GM06990 (cell line): Measurements from ENCODE around the gene ABCB9.

Experiments
- DNase-seq: peaks from one replicate; pipeline ENCODE4 v3.0.0-alpha.2; 2011; ENCODE audit not compliant: insufficient read length; ENCODE audit errors: extremely low read depth
- H3K27me3 ChIP-seq: replicated peaks from 2 replicates; pipeline ENCODE4 v1.6.0; 2011; ENCODE audit warnings: low read length; ENCODE audit not compliant: control insufficient read depth, insufficient read depth
- H3K36me3 ChIP-seq: 2 replicates; pipeline ENCODE4 v1.5.1; 2011; ENCODE audit warnings: low read length; ENCODE audit not compliant: control insufficient read depth, insufficient read depth
- H3K4me3 ChIP-seq: replicated peaks from 2 replicates; pipeline ENCODE4 v1.5.1; 2011; ENCODE audit warnings: low read depth, mild to moderate bottlenecking, control low read depth, low read length
- TF ChIP-seq, protein P1 (sequence below): IDR thresholded peaks from 2 replicates; pipeline ENCODE4 v1.5.1; 2011; ENCODE audit warnings: low read length, control low read depth, mild to moderate bottlenecking, inconsistent platforms; ENCODE audit not compliant: insufficient read depth, poor library complexity, severe bottlenecking

Gene ABCB9

DNA sequence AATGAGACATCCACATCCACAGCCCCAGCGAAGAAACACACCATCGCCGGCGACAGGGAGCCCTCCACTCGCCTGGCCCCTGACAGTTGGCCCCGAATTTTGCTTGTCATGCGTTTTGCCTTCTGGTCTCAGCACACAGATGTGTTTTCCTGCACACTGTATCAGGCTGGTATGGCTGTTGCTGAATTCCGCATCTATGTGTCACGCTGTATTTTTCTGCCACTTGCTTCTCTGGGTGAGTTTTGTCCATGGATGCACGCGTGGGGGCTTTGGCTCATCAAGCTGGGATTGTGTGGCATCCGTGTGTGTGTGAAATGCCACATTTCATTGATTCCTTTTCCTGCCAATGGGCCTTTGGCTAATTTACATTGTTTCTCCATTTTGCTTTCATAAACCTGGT lies 40.7 kb upstream of the ABCB9 start:
- no peak for DNase-seq
- no peaks in the 10 kb centered on the region; the same call in 1 of the 2 replicates for H3K36me3 ChIP-seq
- no peak overlapping the region for H3K4me3 ChIP-seq
- TF ChIP-seq, protein P1, sequence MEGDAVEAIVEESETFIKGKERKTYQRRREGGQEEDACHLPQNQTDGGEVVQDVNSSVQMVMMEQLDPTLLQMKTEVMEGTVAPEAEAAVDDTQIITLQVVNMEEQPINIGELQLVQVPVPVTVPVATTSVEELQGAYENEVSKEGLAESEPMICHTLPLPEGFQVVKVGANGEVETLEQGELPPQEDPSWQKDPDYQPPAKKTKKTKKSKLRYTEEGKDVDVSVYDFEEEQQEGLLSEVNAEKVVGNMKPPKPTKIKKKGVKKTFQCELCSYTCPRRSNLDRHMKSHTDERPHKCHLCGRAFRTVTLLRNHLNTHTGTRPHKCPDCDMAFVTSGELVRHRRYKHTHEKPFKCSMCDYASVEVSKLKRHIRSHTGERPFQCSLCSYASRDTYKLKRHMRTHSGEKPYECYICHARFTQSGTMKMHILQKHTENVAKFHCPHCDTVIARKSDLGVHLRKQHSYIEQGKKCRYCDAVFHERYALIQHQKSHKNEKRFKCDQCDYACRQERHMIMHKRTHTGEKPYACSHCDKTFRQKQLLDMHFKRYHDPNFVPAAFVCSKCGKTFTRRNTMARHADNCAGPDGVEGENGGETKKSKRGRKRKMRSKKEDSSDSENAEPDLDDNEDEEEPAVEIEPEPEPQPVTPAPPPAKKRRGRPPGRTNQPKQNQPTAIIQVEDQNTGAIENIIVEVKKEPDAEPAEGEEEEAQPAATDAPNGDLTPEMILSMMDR, result no peak
- no peaks in the 10 kb centered on the region for H3K27me3 ChIP-seq

DNA sequence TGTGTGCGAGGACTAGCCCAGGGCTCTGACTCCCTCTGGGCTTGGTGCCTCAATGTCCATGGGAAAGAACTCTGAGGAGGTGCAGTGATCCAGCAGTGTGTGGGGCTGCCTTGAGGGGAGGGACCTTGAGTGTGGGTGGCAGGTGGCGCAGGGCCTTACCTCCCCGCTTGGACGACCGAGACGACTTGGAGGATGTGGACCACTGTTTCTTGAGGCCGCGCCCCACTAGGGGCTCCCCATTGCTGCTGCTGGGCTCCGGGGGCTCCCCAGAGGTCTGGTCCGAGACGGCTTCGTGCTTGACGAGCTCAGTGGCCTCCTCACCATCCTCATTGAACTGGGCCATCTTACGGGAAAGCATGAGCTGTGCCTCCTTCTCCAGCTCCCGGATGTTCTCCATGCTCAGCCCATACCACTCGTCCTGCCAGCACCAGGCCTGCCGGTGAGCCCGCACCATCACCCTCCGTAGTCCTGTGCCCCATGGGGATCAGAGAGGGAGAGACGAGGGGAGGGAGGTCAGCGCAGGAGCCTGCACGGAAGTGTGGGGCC lies 38.9 kb upstream of the ABCB9 start:
- TF ChIP-seq, protein P1, result no peak
- no peaks in the 10 kb centered on the region for H3K27me3 ChIP-seq
- DNase-seq, result no peak
- no peak overlapping the region for H3K4me3 ChIP-seq
- no peaks in the 10 kb centered on the region; the same call in 1 of the 2 replicates for H3K36me3 ChIP-seq

DNA sequence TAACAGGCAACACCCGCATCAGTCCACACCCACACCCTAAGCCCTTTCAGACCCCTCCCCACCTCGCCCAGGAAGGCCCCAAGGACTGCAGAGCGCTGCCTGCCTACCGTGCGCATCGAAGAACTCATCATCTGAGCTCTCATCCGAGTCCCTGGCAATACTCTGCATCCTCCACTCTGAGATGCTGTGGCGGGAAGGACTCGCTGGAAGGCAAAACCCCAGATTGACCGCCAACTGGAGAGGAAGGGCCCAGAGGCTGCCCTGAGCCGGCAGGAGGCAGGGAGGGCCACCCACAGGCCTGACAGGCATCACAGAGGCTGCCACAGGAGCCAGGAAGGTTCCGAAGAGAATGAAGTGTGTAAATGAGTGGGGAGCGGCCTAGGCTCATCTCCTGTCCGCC lies 38.0 kb upstream of the ABCB9 start:
- H3K36me3 ChIP-seq, result no peaks in the 10 kb centered on the region; the same call in 1 of the 2 replicates
- TF ChIP-seq, protein P1, result no peak

GRCh38 chr12:123003257-123003656 lies 37.0 kb upstream of the ABCB9 start:
- DNase-seq, result no peak
- H3K4me3 ChIP-seq, result no peak overlapping the region
- H3K27me3 ChIP-seq, result no peaks in the 10 kb centered on the region; the same call in 1 of the 2 replicates
- TF ChIP-seq, protein P1, result no peak
- H3K36me3 ChIP-seq, result no peaks in the 10 kb centered on the region; the same call in 1 of the 2 replicates

More for the DNA sequence above, 38.0 kb upstream of the ABCB9 start:
- no peak for DNase-seq
- H3K4me3 ChIP-seq, result no peak overlapping the region
- no peaks in the 10 kb centered on the region; the same call in 1 of the 2 replicates for H3K27me3 ChIP-seq

DNA sequence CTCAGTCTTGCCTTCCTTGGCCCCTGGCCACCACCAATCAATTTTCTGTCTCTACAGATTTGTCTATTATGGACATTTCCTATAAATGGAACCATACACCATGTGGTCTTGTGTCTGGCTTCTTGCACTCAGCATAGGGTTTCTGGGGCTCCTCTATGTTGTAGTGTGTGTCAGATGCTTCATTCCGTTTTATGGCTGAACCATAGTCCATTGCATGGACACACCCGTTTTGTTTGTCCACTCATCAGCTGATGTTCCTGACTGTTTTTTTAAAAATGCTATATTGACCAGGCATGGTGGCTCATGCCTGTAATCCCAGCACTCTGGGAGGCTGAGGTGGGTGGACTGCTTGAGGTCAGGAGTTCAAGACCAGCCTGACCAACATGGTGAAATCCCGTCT lies 35.2 kb upstream of the ABCB9 start:
- Histone ChIP-seq H3K36me3 (no peaks in the 10 kb centered on the region; the same call in 1 of the 2 replicates), H3K27me3 (no peaks in the 10 kb centered on the region; the same call in 1 of the 2 replicates), H3K4me3 (no peak overlapping the region)
- TF ChIP-seq, protein P1, result no peak
- no peak for DNase-seq
